Hepatocyte (in vitro differentiated cells): ENCODE data around the gene THSD4. TPM values are rescaled to one million over a fixed set of nuclear protein-coding genes. Genes with fewer than 3 reads are reported as not detected.

ENCODE experiments used
- DNase-seq: peaks from one replicate; pipeline ENCODE4 v3.0.0-alpha.2; 2016; ENCODE audit warnings: low spot score
- H2AFZ ChIP-seq: fragments of 200-600 bp; sonication (generic); 2 replicates; pipeline ENCODE4 v1.6.0; 2016; ENCODE audit warnings: antibody characterized with exemption, mild to moderate bottlenecking
- H3K27ac ChIP-seq: fragments of 200-600 bp; sonication (generic); 2 replicates; pipeline ENCODE4 v1.5.1; 2016; ENCODE audit warnings: mild to moderate bottlenecking
- H3K27me3 ChIP-seq: fragments of 200-600 bp; sonication (generic); 2 replicates; pipeline ENCODE4 v1.6.1; 2016
- H3K36me3 ChIP-seq: fragments of 200-600 bp; sonication (generic); replicated peaks from 2 replicates; pipeline ENCODE4 v1.5.1; 2016; ENCODE audit warnings: low read depth; ENCODE audit not compliant: insufficient read depth
- H3K4me1 ChIP-seq: fragments of 200-600 bp; sonication (generic); 2 replicates; pipeline ENCODE4 v1.5.1; 2016; ENCODE audit warnings: mild to moderate bottlenecking, moderate library complexity; ENCODE audit not compliant: insufficient read depth
- H3K4me2 ChIP-seq: fragments of 200-600 bp; sonication (generic); 2 replicates; pipeline ENCODE4 v1.6.0; 2016
- H3K4me3 ChIP-seq: fragments of 200-600 bp; sonication (generic); 2 replicates; pipeline ENCODE4 v1.5.1; 2016; ENCODE audit warnings: mild to moderate bottlenecking
- H3K79me2 ChIP-seq: fragments of 200-600 bp; sonication (generic); 2 replicates; pipeline ENCODE4 v1.6.0; 2017; ENCODE audit warnings: mild to moderate bottlenecking
- H3K9me2 ChIP-seq: fragments of 200-600 bp; sonication (generic); replicated peaks from 2 replicates; pipeline ENCODE4 v1.6.0; 2017; ENCODE audit warnings: mild to moderate bottlenecking; ENCODE audit not compliant: insufficient read depth
- H3K9me3 ChIP-seq: fragments of 200-600 bp; sonication (generic); 2 replicates; pipeline ENCODE4 v1.5.1; 2016; ENCODE audit warnings: low read depth, mild to moderate bottlenecking
- H4K20me1 ChIP-seq: fragments of 200-600 bp; sonication (generic); 2 replicates; pipeline ENCODE4 v1.6.0; 2016; ENCODE audit warnings: mild to moderate bottlenecking; ENCODE audit not compliant: insufficient read depth, poor library complexity, severe bottlenecking
- CTCF ChIP-seq: fragments of 200-600 bp; sonication (generic); IDR thresholded peaks from 2 replicates; pipeline ENCODE4 v1.5.1; 2016; ENCODE audit warnings: antibody characterized with exemption, mild to moderate bottlenecking; ENCODE audit not compliant: poor library complexity
- EZH2 ChIP-seq: fragments of 200-600 bp; sonication (generic); IDR thresholded peaks from 2 replicates; pipeline ENCODE4 v1.6.1; 2016; ENCODE audit warnings: antibody characterized with exemption, mild to moderate bottlenecking, borderline replicate concordance
- EZH2phosphoT487 ChIP-seq: fragments of 200-600 bp; sonication (generic); IDR thresholded peaks from one replicate; pipeline ENCODE4 v1.6.1; 2018; ENCODE audit warnings: antibody characterized with exemption, mild to moderate bottlenecking, low read depth, moderate library complexity; ENCODE audit not compliant: unreplicated experiment, severe bottlenecking
- WGBS: methylation state at CpG from one replicate; pipeline ENCODE4 v1.1.6; 2016; ENCODE audit warnings: low lambda C conversion rate; ENCODE audit errors: missing lambda C conversion rate; 5-methylcytosine and 5-hydroxymethylcytosine counted together
- polyA plus RNA-seq: library from polyadenylated mRNA; unstranded; fragments of >200 nt; fragmentation: Nextera tagmentation; extraction: Ambion mirVana; gene quantifications from 2 replicates; pipeline ENCODE4 v1.2.1, GENCODE V29; 2016
- total RNA-seq: library from RNA; depleted of rRNA; stranded (reverse); fragments of >200 nt; gene quantifications from 2 replicates; pipeline ENCODE4 v1.2.3, GENCODE V29; 2014

The THSD4 gene
- total and polyA plus RNA-seq, 2 experiments from 2014 or later: 4.3 to 7.0 TPM

GRCh38 chr15:71249986-71250385 is 134.7 kb downstream of the THSD4 start:
- Histone ChIP-seq H3K4me3 (no peak overlapping the region), H3K36me3 (no peaks in the 10 kb centered on the region), H3K9me3 (no peaks in the 10 kb centered on the region), H3K4me1 (peaks cover 26% of the 10 kb centered on the region), H3K79me2 (no peaks in the 10 kb centered on the region), H3K27me3 (no peaks in the 10 kb centered on the region), H3K9me2 (no peaks in the 10 kb centered on the region), H3K4me2 (no peak overlapping the region), H3K27ac (no peak overlapping the region), H4K20me1 (no peaks in the 10 kb centered on the region), H2AFZ (no peak overlapping the region)
- no peak for DNase-seq
- TF ChIP-seq EZH2 (no peak), CTCF (no peak), EZH2phosphoT487 (no peak)
- WGBS: 65% methylated on average over 4 of the region's 4 CpGs

GRCh38 chr15:71250936-71251583 is 135.8 kb downstream of the THSD4 start:
- Histone ChIP-seq H3K9me2 (no peaks in the 10 kb centered on the region), H4K20me1 (no peaks in the 10 kb centered on the region), H3K9me3 (no peaks in the 10 kb centered on the region), H3K27me3 (no peaks in the 10 kb centered on the region), H3K27ac (peak overlapping the region; percentile 87), H3K4me3 (no peak overlapping the region), H3K4me2 (peak overlapping the region; percentile 15), H3K36me3 (no peaks in the 10 kb centered on the region), H2AFZ (no peak overlapping the region), H3K79me2 (no peaks in the 10 kb centered on the region), H3K4me1 (peaks cover 26% of the 10 kb centered on the region)
- TF ChIP-seq EZH2phosphoT487: no peak
- TF ChIP-seq CTCF: no peak
- TF ChIP-seq EZH2: no peak
- DNase-seq: no peak
- 62% methylated on average over 2 of the region's 2 CpGs for WGBS

GRCh38 chr15:71251584-71252043 is 136.3 kb downstream of the THSD4 start:
- H3K79me2 ChIP-seq: no peaks in the 10 kb centered on the region
- H3K36me3 ChIP-seq: no peaks in the 10 kb centered on the region
- peak overlapping the region; percentile 87 for H3K27ac ChIP-seq
- no peak overlapping the region for H2AFZ ChIP-seq
- TF ChIP-seq EZH2 (no peak), CTCF (no peak), EZH2phosphoT487 (no peak)
- no peaks in the 10 kb centered on the region for H3K27me3 ChIP-seq
- no peaks in the 10 kb centered on the region for H3K9me2 ChIP-seq
- DNase-seq: peak; percentile 30
- no peaks in the 10 kb centered on the region for H3K9me3 ChIP-seq
- H4K20me1 ChIP-seq: no peaks in the 10 kb centered on the region
- peak overlapping the region; percentile 15 for H3K4me2 ChIP-seq
- 61% methylated on average over 4 of the region's 4 CpGs for WGBS
- no peak overlapping the region for H3K4me3 ChIP-seq
- H3K4me1 ChIP-seq: peaks cover 26% of the 10 kb centered on the region
